Fibroblast of peridontal ligament (primary cell): Measurements from ENCODE around the gene TIGIT.

ENCODE experiments used
- DNase-seq: peaks from one replicate; pipeline ENCODE4 v3.0.0-alpha.2; 2010; ENCODE audit errors: extremely low read depth

Gene TIGIT

DNA sequence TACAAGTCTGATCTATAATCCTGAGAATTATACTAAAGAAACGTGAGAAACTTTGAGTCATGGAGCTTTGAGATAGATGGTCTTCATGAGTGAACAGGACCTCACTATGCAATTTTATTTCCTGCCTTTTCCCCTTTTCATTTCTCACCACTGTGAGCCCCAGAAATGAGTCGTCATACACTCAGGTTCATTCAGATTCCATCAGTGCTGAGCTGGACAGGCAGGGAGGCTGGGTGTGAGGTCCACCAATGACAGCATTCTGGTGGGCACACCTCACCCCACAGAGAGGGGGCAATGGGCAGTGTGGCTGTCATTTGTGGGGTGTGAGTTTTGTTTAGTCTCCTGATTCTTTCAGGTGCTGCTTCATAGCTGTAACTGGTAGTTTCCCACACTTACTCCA lies 16.9 kb downstream of the TIGIT start:
- no peak for DNase-seq

DNA sequence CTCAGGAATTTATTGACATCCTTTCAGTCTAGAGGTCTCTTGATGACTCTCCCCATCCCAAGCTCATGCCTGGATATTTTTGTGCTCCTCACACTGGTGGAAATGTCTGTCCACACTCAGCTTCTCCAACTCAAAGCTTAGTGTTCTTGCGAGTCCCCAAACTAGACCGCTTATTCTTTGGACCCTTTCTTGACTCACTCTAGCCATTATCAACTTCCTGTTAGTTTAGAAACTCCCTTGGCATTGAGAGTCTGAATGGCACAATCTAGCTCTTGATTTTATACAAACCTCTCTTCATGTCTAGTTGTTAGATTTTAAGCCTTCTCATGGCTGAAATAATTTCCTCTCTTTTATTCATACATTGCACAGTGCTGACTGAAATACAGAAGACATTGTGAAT lies 19.6 kb downstream of the TIGIT start:
- no peak for DNase-seq

DNA sequence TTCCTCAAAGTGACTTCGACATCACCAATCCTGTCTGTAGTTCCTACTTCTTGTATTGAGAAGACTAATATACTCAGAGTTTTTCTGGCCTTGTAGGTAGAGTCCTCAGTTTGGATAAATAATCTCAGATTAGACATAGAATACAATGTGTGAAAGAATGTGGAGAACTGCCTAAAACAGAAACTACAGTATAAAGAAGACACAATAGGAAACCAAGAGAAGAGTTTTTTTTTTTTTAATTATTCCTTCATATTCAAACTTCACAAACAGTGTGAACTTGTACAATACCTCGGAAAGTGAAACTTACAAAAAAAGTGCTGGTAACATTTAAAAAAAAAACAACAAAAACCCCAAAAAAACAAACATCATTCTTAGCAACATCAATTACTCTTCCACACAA lies 20.5 kb downstream of the TIGIT start:
- DNase-seq = no peak

DNA sequence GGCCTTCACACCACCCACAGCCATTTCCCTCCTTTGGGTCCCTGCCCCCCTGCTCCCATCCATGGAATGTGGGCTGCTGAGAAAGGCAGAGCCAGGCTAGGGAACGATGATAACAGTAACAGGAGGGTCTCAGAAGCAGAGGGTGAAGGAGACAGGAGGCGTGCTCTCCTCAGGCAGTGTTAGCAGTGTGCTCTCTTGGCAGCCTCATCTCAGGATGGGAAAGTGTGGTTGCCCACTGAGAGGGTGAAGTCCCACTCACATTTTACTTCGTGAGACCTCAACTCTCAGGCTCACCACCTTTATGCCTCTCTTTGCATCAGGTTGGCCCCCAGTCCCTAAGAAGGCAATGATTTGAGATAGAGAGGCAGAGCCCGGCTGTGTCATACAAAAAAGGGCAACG lies 24.5 kb downstream of the TIGIT start:
- no peak for DNase-seq

DNA sequence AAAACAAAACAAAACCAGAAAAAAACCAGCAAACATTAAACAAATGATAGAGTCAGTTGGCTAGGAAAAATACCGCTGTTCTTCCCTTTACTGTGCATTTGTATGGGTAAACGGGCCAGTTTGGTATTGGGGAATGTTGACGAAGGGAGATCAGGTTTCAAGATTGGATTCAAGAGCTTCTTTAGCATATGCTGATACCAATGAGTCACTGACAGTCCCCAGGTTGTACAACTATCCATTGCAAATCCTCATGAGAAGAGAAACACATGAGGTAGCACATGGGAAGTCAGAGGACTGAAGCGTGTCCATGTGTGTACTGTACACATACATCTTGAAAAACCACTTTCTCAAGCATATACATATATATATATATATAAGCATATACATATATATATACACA lies 25.6 kb downstream of the TIGIT start:
- DNase-seq = peak; percentile 42

DNA sequence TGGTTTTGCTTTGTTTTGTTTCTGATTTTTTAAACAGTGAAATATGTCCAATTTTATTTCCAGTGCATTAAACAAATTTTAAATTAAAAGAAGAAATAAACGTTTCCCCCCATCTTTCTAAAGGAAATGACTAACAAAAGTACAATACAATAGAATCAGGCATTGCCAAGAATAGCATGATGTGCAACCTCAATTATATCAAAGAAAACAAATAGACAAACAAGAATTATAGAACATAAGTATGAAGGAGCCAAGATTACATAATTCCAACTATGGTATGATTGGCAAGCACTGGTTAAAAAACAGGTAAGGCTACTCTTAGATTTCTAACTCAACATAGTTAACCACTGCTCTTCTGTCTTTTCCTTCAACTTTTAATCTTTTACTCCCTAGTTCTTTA lies 26.4 kb downstream of the TIGIT start:
- DNase-seq = no peak

DNA sequence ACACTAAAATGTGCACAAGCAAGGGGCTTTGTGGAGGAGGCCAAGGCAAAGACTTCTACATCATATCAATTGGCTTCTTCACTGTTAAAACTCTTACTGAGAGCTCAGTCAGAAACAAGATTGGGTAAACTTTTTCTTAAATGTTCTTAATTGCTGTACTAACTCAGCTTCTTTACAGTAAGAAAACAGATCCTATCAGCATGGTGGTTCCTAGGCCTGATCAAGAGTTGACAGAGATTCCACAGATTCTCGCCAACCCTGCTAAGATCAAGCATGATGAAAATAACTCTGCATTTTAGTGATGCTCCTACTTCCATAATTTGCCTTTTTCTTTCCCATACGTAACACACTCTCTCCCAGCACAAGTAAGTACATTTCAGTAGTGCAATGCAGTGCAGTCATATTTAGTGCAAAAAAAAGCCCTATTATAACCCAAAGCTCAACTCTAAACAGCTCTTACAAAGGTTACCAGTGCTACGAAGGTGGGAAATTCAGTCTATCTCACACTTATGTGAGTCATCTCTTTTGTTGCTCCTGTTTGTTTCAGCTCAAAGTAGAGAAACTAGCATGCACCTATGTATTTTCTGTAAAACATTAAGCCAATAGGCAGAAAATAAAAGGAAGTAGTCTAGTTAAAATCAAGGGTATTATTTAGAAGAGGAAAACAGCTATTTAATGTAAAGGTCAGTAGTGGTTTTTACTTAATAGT lies 29.9 kb downstream of the TIGIT start:
- no peak for DNase-seq

DNA sequence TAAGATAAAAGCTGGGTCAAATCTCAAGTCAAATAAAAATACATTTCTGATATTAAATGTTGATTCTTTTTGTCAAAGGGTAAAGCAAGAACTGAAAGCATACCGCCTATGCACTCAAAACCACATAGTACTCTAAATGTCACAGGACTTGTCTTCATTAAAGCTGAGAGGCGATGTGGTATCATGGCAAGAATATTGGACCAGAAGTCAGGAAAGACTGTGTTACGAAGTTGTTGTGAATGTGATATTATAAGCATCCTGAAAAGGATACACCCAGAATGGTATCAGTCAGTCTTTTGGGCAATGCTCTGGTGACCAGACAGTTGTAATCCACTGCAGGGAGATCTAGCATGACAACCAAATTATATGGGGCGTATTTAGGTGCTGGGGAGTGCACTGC lies 33.8 kb downstream of the TIGIT start:
- DNase-seq = no peak

DNA sequence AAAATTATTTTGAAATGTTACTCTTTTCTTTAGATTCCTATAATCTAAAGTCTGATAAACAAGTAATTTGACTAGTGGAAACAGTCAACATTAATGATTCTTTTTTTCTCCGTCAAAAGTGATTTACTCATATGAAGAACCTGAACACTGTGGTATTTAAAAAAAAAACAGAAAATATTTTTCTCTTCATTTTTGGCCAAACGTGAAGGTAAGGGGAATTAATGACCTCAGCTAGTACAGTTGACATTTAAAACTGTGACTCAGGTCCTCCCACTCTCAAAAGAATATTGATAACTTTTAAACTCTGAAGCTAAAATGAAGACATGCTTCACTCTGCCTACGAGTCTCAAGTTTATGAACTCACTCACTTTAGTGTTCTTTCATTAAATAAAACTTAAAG lies 34.5 kb downstream of the TIGIT start:
- no peak for DNase-seq

DNA sequence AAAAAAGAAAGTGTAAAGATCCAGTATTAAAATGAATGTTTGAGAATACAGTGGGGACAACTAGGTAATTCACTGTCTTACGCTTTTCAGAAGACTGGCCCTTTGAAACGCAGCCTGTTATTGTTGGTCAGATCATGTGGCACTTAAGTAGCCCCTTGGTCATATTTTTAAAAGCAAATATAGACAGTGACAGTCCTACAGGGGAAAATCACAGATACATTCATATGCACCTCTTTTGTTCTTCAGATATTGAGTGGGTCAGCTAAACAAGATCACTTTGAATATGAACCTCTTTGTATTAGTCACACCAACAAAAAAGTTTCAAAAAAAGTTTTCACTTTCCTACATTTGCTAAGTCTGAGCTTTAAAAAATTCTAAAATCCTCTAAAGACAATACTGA lies 36.0 kb downstream of the TIGIT start:
- DNase-seq = no peak

DNA sequence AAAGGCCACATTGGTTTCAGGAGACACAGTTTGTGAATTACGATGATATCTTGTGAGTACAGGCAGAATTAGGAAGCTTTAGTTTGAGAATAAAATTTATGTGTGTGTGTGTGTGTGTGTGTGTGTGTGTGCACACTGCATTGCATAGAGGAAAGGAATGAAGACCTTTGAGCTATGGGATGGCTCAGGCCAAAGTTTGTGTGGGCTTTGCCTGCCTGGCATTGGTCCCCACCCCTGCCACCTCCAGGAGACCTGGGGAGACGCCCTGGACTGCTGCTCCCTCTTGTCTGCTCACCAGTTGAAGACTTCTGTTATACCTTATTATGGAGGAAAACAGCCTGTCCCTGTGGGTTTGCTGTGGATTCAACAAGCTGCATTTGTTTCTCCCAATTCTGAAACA lies 37.2 kb downstream of the TIGIT start:
- no peak for DNase-seq

DNA sequence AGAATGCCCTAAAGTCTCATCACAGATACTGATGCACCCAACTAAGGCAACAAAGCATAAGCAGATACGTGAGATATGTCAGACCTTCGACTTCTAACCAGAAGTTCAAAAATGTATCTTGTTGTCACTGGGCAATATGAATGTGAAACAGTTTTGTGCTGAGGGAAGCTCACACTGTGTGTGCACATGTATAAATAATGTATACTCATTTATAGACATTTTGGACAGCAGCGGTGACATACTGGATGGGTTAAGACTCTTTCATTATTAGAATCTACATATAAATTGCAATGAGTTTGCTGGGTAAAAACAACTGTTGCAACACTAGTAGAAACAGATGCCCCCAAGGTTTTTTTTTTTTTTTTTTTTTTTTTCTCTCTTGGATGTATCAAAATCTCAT lies 37.9 kb downstream of the TIGIT start:
- DNase-seq = no peak

DNA sequence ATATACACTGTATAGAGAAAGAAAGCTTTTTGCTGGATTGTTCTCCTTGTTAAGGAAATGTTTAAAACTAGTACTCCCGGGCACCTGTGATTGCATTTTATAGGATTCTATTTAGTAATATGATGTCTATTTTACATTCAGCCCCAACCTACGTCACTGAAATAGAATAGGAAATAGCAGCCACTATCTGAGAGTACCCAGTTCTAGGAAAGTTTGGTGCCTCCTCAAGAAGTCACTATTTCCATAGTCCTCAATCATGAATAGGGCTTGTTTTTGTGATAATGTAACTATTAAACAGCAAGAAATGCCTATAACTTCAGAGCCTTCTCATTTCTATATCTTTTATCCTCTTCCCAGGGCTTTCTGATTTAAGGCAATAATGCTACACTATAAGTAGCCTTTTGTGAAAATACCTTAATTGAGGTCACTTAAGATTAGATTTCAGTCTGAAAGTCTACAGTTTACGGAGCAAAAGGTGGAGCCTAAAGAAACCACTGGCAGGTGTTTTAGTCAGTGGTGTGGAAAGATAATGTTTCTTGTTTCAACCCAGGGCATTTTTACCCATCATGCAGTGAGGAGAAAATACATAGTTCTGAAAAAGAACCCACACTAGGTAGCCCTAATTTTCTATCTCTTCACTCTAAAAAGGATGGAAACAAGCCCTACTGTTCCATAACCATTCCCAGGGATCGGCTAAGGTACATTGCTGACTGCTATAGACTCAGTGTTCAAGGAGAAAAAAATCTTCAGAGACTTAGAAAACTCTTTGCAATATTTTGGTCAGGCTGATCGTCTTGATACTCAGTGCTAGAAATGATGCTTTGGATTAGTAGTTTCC lies 38.7 kb downstream of the TIGIT start:
- no peak for DNase-seq

DNA sequence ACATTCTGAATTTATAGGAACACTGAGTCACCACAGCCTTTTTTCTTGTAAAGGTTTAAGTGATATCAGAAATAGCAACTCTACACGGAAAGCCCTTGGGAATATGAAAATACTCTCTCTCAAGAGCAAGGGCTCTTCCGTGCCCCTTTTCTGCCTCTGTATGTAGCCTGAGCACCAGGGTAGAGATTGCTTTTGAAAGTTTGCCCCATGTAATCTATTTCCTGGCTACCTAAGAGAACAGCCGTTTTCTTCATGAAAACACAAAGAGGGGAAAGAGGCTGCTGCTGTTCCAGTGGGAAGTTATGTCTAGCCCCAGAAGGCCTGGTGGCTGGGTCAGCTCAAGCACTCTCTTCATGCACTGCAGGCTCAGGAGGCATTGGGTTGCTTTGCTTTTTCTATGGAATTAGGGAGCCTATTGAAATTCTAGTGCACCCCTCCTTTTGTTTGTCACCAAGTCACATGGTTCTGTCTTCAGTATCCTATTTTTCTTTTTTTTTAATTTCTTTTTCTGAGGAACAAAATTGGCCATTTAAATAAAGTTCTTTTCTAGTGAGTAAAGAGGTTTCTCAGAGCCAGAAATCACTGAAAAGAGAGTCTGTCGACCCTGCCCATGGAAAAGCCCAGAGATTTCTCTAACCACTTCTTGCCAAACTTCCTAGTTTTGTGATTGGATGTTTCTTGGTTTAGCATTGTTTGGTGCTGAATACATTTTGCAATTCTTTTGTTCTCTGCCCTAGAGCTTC lies 39.5 kb downstream of the TIGIT start:
- no peak for DNase-seq

DNA sequence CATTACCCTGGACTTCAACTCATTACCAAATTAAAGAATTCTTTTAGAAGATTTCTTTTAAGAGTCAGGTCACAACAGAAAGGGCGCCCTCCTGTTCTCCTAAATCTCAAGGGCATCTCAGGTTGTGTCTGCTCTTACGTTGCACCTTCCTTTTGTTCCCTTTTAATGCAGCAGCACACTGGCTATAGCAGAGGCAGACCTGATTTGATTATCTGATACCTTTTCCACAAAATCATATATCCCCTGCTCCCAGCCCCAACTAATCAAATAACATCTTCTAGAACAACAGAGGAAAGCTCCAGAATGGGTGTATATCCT lies 40.1 kb downstream of the TIGIT start:
- no peak for DNase-seq

DNA sequence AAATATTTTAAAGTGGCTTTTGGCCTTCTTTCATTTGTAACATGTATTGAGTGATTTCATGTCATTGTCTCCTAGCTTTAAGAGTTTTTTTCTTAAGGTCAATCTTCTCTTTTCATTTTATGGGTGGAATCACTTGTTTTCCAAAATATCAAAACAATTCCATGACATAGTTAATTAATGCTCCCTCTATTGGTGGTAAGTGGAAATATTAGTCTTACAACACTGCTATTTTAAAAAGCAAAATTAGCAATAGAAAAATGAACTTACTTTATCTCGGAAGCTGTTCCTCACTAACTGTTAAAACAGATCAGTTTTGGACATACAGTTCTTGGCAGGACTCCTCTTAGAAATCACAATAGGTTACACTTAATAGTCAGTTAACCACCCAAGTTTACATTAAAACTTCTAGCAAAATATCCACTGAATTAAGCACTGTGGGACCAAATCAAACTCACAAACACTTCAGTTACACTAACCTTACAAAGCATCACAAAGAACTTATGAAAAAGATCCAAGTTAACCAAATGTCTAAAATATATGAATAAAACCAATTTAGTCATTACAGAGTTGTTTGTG lies 42.4 kb downstream of the TIGIT start:
- peak; percentile 29 for DNase-seq

DNA sequence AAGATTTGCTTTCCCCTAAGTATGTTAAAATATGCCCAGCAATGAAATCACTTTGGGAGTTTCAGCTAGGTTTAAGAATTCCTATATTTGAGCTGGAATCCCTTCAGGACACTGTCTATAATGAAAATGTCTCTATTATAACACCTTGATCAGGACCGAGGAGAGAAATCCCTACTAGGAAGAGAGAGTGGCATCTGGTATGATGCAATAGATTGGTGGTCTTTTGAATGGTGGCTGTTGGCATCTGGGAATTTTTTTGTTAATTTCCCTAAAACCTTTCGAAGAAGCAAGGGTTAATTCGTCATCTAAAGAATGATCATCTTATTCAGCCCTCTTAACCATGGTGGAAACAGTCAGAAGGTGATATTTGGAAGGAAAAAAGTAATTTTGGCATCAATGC lies 43.0 kb downstream of the TIGIT start:
- DNase-seq = no peak

DNA sequence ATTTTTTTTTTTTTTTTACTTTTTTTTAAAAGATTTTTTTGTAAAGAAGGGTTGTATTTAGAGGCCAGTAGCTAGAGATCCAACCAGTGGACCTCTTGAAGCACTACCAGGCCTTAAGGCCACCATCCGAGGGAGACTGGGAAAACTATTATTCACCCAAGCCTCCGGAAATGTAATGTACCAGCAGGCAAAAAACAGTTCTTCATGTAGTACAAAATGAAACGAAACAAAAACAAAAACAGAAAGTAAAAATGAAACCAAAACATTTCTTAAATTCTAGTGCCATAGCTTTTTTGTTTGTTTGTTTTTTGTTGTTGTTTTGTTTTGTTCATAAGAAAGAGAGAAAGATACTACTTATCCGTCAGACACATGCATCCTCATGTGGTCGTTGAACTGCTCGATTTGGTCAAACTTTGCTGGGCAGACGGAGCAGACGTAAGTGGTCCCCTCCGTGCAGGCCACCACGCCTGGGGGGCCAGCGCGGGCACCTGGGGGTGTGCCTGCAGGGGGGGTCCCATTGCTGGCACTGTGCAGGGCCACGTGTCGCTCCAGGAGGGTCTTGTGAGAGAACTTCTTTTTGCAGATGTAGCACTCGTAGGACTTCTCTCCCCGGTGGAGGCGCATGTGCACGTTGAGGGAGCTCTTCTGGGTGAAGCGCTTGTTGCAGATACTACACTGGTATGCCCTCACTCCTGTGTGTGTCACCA lies 45.0 kb downstream of the TIGIT start:
- DNase-seq = no peak

DNA sequence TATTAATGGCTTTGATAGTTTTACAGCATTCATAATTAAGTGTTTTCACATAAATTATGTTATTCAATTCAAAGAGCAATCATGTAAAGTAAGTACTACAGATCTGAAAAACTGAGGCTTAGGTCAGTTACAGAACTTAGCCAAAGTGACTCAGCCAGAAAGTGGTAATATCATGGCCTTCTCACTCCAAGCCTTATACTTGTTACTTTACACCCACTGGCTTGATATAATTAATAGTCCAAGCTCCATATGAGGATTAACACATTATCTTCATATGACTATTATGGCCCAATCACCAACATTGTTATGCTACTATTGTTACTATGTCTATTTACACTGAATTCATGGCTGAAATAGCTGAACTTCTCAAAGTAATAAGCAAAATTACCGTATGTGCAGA lies 50.7 kb downstream of the TIGIT start:
- DNase-seq = no peak

DNA sequence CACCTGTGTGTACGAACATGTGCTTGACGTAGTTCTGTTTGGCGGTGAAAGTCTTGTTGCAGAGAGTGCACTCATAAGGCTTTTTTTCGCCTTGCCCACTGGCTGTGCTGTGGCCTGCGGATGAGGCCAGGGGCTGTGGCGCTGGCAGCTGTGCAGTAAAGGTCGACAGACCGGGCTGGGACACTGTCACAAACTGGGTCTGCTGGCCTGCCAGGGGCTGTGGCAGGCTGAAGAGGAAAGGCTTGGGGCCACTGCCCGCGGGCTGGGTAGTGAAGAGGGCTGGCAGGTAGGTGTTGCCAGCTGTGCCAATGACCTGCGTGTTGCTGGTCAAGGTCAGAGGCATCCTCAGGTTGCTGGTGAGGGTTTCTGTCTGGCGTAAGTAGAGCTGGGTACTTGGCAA lies 56.4 kb downstream of the TIGIT start:
- DNase-seq = no peak

DNA sequence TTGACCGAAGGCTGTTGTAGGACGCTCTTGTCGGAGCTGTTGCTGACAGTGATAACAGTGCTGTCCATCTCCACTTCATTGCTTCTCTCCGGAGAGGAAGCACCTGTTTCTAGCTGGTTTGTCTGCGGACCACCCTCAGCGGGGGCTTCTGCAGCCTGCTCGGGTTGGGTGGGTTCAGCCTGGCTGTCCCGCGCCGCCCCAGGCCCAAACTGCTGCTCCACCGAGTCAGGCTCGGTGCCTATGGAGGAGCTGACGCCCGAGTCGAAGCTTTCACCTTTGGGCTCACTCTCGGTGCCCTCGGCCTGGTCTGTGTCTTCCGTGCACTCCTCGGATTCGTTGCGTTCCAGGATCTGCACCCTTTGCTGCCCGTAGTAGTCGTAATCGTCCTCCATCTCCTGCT lies 56.9 kb downstream of the TIGIT start:
- DNase-seq = no peak
